Uterus (tissue), 4 donors: ENCODE results near the gene PSENEN. TPM values are rescaled to one million over a fixed set of nuclear protein-coding genes. Genes with fewer than 3 reads are reported as not detected.

Experiments
- DNase-seq, 2 donors: peaks; one replicate each; pipeline ENCODE4 v3.0.0-alpha.2; 2019 to 2020
- H3K27ac ChIP-seq, 2 donors: fragments of 200-600 bp; sonication (generic); 1 replicate in 1 of 2; 2 replicates in 1 of 2; pipeline ENCODE4 v1.5.1; 2016 to 2018
- H3K27me3 ChIP-seq, 2 donors: fragments of 200-600 bp; sonication (generic); one replicate each; pipeline ENCODE4 v1.5.1; 2018 to 2019; ENCODE audit warnings: control low read depth in 1 of 2
- H3K36me3 ChIP-seq, 2 donors: fragments of 200-600 bp; sonication (generic); one replicate each; pipeline ENCODE4 v1.5.1; 2019; ENCODE audit warnings: control low read depth in 1 of 2
- H3K4me1 ChIP-seq, 2 donors: fragments of 200-600 bp; sonication (generic); one replicate each; pipeline ENCODE4 v1.5.1; 2018 to 2019; ENCODE audit warnings: control low read depth in 1 of 2
- H3K4me3 ChIP-seq, 2 donors: fragments of 200-600 bp; sonication (generic); 1 replicate in 1 of 2; 2 replicates in 1 of 2; pipeline ENCODE4 v1.5.1; 2018 to 2019; ENCODE audit warnings: mild to moderate bottlenecking in 1 of 2
- H3K9me3 ChIP-seq, 2 donors: fragments of 200-600 bp; sonication (generic); one replicate each; pipeline ENCODE4 v1.5.1; 2019; ENCODE audit warnings: control low read depth in 1 of 2
- CTCF ChIP-seq, 4 experiments: fragments of 200-600 bp in 2 of 4; fragments of 450-650 bp in 2 of 4; sonication (generic) in 2 of 4; IDR thresholded peaks; one replicate each; pipeline ENCODE4 v1.5.1; 2016 to 2019; ENCODE audit warnings: antibody characterized with exemption in 4 of 4, mild to moderate bottlenecking in 2 of 4, moderate library complexity in 1 of 4
- POLR2A ChIP-seq, 2 donors: fragments of 450-650 bp; IDR thresholded peaks; one replicate each; pipeline ENCODE4 v1.6.1; 2016; ENCODE audit warnings: antibody characterized with exemption in 2 of 2, mild to moderate bottlenecking in 1 of 2, moderate library complexity in 1 of 2
- intact Hi-C: fragments of 100-400 bp; cut with DNase I; formaldehyde crosslinking; loops from one replicate; pipeline ENCODE4 v1.15.1; 2023; ENCODE audit warnings: low total_unique reads
- total RNA-seq, 4 donors: library from RNA; depleted of rRNA in 3 of 4; stranded (reverse); fragments of >200 nt in 3 of 4; gene quantifications; one replicate each; pipeline versions ENCODE4 v1.1.0 to v1.2.4, GENCODE V29; 2014 to 2023
- donor health status: DM: yes; HTN: yes; CAD: no.

Gene PSENEN
- total RNA-seq, 4 donors from 2014 or later, result 5.3 to 37.3 (median 18.8) TPM

DNA sequence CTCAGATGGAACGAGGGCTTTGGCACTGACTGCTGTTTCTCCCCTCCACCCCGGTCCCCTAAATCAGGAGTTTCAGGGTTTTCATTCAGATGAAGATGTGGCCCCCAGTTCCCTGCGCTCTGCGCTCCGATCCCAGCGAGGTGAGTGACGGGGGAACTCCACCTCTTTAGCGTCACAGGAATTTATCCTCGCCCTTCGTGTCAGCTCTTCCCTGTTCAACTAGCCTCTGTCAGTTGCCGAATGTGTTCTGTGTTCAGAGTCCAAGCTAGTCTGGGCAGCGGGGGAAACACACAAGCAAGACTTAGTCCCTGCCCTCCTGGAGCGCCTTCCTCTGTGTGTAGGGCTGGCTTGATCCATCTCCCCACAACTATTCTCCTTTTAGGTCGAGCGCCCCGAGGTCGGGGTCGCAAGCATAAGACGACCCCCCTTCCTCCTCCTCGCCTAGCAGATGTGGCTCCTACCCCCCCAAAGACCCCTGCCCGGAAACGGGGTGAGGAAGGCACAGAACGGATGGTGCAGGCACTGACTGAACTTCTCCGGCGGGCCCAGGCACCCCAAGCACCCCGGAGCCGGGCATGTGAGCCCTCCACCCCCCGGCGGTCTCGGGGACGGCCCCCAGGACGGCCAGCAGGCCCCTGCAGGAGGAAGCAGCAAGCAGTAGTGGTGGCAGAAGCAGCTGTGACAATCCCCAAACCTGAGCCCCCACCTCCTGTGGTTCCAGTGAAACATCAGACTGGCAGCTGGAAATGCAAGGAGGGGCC is 25.9 kb upstream of the PSENEN start:
- no peak overlapping the region for H3K4me3 ChIP-seq
- no peaks in the 10 kb centered on the region for H3K27me3 ChIP-seq
- no peaks in the 10 kb centered on the region for H3K36me3 ChIP-seq
- H3K9me3 ChIP-seq, result no peaks in the 10 kb centered on the region
- H3K4me1 ChIP-seq, result peaks cover 8 to 11% of the 10 kb centered on the region in 2 donors
- no peak overlapping the region for H3K27ac ChIP-seq
- no peak for DNase-seq
- intact Hi-C loops, result loop anchor here (10.0 kb wide), 1 partner anchor 175 kb away; the partner anchor contains the start of gene TMEM147
- TF ChIP-seq POLR2A (IDR thresholded peaks at IDR 0.05) (no peak), CTCF (IDR thresholded peaks at IDR 0.05) (no peak)

- no peak overlapping the region for H3K27ac ChIP-seq
- no peaks in the 10 kb centered on the region for H3K9me3 ChIP-seq
- peaks cover 8 to 10% of the 10 kb centered on the region in 2 donors for H3K4me1 ChIP-seq
- no peaks in the 10 kb centered on the region for H3K36me3 ChIP-seq
- no peaks in the 10 kb centered on the region for H3K27me3 ChIP-seq
- H3K4me3 ChIP-seq, result no peak overlapping the region
- intact Hi-C loops, result no loop called here
- TF ChIP-seq POLR2A (IDR thresholded peaks at IDR 0.05) (no peak), CTCF (IDR thresholded peaks at IDR 0.05) (no peak)
- DNase-seq, result no peak
These were observed 25.3 kb upstream of the PSENEN start for GRCh38 chr19:35720163-35720524.

- H3K4me1 ChIP-seq, result peaks cover 5% of the 10 kb centered on the region in 2 donors
- H3K36me3 ChIP-seq, result no peaks in the 10 kb centered on the region
- H3K9me3 ChIP-seq, result no peaks in the 10 kb centered on the region
- no peaks in the 10 kb centered on the region for H3K27me3 ChIP-seq
- DNase-seq, result no peak
- no peak overlapping the region for H3K27ac ChIP-seq
- no peak for TF ChIP-seq CTCF (IDR thresholded peaks at IDR 0.05)
- no peak for TF ChIP-seq POLR2A (IDR thresholded peaks at IDR 0.05)
- H3K4me3 ChIP-seq, result no peak overlapping the region
- intact Hi-C loops, result no loop called here
These were observed 24.8 kb upstream of the PSENEN start for GRCh38 chr19:35720648-35721047.

DNA sequence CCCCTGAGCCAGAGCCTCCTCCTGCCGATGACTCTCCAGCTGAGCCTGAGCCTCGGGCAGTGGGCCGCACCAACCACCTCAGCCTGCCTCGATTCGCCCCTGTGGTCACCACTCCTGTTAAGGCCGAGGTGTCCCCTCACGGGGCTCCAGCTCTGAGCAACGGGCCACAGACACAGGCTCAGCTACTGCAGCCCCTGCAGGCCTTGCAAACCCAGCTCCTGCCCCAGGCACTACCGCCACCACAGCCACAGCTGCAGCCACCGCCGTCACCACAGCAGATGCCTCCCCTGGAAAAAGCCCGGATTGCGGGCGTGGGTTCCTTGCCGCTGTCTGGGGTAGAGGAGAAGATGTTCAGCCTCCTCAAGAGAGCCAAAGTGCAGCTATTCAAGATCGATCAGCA is 24.1 kb upstream of the PSENEN start:
- no peak for DNase-seq
- Histone ChIP-seq H3K9me3 (no peaks in the 10 kb centered on the region), H3K4me3 (no peak overlapping the region), H3K27ac (no peak overlapping the region), H3K4me1 (no peaks in the 10 kb centered on the region), H3K36me3 (no peaks in the 10 kb centered on the region), H3K27me3 (no peaks in the 10 kb centered on the region)
- intact Hi-C loops, result no loop called here
- no peak for TF ChIP-seq CTCF (IDR thresholded peaks at IDR 0.05)

DNA sequence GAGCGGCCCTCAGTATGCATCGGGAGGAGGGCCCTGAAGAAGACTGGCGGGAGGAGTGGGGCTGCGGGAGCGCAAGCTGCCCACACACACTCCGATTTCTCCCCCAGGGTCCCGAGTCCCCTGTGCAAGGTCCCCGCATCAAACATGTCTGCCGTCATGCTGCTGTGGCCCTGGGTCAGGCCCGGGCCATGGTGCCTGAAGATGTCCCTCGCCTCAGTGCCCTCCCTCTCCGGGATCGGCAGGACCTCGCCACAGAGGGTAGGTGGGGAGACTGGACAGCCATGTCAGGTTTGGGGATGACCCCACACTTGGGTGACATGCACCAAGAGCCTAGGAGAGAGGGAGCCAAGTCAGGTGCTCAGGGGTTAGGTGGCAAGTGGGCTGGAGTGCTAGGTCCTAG is 23.0 kb upstream of the PSENEN start:
- Histone ChIP-seq H3K27ac (no peak overlapping the region), H3K4me1 (no peaks in the 10 kb centered on the region), H3K27me3 (no peaks in the 10 kb centered on the region), H3K36me3 (no peaks in the 10 kb centered on the region), H3K4me3 (no peak overlapping the region), H3K9me3 (no peaks in the 10 kb centered on the region)
- DNase-seq, result no peak
- intact Hi-C loops, result no loop called here
- TF ChIP-seq CTCF (IDR thresholded peaks at IDR 0.05) (no peak), POLR2A (IDR thresholded peaks at IDR 0.05) (no peak)
